GM19463 (cell line): ENCODE data around the gene ARHGAP26.
"Not testable (repeated sequence)": the region's sequence is repeated elsewhere in the genome, so short reads cannot be mapped to it uniquely, and the experiment has no call there.

Experiments used
- ATAC-seq: cut with Tn5 transposase; IDR thresholded peaks from one replicate; pipeline ENCODE4 v1.9.1; 2021; ENCODE audit warnings: mild to moderate bottlenecking, moderate library complexity; ENCODE audit not compliant: unreplicated experiment

Gene ARHGAP26

DNA sequence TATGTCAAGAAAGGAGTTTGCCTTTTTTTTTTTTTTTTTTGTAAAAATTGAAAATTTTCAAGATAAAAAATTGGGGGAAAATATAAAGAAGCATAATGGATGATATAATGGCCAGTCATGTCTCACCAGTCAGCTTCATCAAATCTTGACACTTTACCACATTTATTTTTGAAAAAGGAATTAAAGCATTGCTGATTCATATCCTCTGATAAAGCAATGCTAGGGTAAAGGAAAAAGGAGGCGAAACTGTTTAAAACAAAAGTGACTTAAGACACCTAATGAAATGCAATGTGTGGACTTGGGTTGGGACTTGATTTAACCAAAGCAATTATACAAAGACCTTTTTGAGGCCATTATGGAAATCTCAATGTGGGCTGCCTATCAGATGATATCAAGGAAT, 208.5 kb downstream of the ARHGAP26 start:
- no peak for ATAC-seq

DNA sequence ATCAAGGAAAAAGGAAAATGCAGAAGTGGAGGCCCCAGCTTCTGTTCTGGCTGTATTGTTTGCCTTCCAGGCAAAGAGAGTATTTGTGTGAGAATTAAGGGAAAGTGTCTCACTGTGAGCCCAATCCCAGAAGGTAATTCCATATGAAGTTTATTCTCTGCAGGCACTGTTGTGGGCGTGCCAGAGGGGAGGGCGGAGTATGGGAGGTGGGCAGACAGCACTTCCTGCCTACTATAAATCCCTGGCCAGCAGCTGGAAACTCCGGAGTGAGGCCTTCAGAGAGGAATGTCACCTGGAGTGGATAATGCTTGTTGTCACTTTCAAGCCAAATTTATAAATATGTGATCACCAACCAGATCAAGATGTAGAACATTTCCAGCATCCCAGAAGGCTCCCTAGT, 209.5 kb downstream of the ARHGAP26 start:
- ATAC-seq = no peak

DNA sequence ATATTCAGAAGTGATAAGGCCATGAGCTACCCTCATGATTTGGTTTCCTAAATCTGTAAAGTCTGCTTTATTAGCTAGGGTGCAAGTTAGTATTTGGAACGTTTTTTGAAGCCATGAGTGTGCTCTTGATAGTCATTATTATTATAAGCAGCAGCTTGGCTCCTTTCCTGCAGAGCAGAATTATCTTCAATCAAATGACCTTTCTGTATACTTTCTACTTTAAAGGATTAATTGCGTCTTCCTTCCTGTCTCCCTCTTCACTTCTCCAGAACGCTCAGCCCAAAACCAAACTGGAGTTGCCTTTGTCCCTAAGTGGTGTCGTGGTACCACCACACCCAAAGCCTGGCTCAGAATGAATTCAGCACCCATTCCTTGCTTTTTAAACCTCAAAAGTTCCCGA, 211.3 kb downstream of the ARHGAP26 start:
- ATAC-seq = no peak

DNA sequence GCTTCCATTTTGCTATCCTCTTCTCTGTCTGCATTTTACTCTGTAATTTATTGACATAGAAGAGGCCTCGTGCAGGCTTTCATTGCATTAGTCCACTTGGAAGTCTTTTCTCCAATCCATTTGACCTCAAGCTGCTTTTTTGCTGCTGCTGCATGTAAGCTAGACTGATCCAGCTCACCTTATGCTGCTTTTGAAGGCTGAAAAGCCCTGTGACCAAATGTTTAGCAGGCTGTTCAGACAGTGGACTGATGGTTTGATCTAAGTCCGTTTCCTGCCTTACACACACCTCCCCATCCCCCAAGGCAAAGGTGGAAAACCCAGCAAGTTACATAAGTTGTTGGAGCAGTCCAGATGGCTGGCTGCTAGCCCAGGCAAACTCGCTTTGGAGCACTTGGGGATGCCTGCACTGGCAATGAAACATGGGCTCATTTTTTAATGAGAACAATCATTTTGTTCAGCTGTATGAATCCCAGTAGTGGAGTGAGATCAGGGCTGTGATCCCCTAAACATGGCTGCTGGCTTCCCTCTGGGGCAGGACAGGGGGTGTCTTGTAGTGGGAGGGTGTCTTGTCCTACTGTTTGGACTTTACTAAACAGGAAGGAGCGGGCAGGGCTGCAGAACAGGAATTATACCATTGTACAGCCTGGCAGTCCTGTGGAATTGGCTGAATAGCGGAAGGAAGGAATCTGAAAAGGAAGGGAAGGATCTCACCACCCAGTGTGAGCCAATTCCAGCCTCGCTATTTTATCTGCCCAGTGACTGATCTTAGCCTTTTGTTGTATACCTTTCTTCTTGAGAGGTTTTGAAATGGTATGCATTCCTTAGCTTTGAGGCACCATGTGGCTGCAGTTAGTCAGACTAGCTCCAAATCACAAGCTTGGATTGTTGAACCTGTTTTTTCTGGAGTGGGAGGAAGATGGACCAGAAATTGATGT, 212.0 kb downstream of the ARHGAP26 start:
- no peak for ATAC-seq

DNA sequence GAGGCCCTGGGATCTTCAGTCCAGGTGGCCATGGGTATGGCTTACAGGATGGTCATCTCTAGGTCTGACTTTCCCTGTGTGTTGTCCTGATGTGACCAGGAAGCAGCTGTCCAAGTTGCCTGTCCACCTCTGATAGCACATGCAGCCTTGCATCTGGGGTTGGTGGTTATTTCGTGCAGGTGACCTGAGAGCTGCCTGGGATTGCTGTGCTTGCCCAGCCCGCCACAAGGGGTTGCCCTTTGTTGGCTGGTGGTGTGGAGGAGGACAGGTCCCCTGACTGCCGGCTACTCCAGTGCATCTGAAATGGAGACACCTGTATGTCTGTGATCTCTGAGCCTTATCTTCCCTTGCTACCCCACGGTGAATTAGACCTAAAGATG, 212.6 kb downstream of the ARHGAP26 start:
- no peak for ATAC-seq

DNA sequence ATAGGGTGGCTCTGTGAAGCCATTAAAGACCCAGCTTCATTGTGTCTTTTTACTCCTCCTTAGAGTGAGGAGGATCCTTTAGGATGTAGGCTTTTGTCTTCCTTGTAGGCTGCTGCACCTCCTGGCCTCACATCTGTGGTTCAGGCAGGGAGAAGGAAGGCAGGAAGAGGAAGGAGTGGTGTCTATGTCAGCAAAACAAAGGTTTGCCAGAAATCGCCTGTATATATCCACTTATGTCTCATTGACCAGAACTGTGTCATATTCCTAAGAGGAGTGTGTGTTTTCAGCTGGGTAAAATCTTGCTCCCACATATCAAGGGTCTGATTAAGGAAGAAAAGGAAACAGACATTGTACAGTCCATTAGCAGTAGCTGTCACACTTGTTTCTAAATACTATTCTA, 213.8 kb downstream of the ARHGAP26 start:
- no peak for ATAC-seq

DNA sequence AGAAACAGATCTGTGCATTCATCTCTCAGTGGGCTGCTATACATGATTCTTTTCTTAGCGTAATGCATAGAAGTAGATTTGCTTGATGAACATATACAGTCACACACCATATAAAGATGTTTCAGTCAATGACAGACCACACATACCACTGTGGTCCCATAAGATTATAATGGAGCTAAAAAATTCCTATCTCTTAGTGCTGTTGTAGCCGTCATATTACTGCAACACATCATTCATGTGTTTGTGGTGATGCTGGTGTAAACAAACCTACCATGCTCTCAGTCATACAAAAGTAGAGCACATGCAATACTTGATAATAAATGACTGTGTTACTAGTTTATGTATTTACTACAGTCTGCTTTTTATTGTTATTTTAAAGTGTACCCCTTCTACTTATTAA, 214.3 kb downstream of the ARHGAP26 start:
- no peak for ATAC-seq

DNA sequence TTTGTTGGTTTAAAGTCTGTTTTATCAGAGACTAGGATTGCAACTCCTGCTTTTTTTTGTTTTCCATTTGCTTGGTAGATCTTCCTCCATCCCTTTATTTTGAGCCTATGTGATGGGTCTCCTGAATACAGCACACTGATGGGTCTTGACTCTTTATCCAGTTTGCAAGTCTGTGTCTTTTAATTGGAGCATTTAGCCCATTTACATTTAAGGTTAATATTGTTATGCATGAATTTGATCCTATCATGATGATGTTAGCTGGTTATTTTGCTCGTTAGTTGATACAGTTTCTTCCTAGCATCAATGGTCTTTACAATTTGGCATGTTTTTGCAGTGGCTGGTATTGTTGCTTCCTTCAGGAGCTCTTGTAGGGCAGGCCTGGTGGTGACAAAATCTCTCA, 219.1 kb downstream of the ARHGAP26 start:
- ATAC-seq = not testable (repeated sequence)

DNA sequence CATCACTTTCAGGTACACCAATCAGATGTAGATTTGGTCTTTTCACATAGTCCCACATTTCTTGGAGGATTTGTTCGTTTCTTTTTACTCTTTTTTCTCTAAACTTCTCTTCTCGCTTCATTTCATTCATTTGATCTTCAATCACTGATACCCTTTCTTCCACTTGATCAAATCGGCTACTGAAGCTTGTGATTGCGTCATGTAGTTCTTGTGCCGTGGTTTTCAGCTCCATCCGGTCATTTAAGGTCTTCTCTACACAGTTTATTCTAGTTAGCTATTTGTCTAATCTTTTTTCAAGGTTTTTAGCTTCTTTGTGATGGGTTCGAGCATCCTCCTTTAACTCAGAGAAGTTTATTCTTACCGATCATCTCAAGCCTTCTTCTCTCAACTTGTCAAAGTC, 219.9 kb downstream of the ARHGAP26 start:
- not testable (repeated sequence) for ATAC-seq

DNA sequence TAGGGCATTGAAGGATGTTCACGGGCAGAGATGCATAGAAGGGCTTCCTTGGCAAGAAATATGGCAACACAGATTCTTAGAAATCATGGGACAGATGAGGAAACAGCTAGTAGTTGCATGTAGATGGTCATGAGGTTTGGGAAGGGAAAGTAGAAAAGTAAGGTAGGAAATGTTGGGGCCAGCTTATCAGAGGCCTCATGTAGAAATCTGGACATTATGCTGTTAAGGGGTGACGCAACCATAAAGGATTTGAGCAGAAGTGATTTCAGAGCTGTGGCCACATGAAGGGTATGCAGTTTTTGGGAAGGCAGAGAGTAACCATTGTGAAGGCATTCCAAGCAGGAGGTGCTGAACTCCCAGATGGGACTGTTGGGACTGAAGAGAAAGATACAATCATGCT, 224.0 kb downstream of the ARHGAP26 start:
- ATAC-seq = no peak

DNA sequence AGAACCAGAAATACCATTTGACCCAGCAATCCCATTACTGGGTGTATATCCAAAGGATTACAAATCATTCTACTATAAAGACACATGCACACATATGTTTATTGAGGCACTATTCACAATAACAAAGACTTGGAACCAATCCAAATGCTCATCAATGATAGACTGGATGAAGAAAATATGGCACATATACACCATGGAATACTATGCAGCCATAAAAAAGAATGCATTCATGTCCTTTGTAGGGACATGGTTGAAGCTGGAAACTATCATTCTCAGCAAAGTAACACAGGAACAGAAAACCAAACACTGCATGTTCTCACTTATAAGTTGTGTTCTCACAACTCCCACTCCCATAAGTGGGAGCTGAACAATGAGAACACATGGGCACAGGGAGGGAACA, 225.4 kb downstream of the ARHGAP26 start:
- ATAC-seq = not testable (repeated sequence)

DNA sequence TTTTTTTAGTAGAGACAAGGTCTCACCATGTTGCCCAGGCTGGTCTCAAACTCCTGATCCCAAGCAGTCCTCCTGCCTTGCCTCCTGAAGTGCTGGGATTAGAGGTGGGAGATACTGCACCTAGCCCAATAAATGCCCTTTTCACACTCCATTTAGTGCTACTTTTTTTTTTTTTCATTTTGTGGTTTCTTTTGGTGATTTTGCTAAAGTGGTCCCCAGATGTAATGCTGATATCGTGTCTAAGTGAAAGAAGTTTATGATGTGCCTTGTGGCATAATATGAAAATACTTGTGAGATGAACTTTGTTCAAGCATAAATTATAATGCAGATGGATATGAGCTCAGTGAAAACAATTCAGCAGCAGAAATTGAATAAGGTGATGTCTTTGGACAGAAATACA, 227.4 kb downstream of the ARHGAP26 start:
- ATAC-seq = no peak

DNA sequence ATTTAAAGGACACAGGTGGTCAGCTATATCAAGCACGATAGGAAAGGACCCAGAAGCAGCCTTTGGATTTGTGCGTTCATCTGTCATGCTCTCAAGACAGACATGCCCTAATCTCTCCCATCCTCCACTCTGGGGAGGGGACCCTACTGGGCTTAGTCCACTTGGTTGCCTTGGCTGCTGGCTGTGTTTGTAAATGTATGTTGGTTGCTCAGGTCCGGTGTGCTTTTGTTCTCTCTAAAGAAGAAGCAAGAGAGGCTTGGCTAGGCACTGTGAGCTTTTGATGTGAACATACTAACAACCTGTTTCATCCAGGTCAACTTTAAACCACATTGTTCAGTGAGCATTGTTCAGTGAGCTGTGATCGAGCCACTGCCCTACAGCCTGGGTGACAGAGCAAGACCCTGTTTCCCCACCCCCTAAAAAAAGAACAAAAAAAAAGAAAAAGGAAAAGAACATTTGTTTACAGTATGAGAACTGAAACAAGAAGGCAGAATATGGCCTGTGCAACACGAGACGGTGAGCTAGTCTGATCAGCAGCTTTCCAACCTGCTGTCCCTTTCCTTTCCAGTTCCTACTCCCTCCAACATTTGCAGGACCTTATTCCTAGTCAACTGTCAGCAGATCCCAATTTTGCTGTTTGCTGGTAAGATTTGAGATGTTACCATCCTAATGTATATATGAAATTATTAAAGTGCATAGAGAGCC, 228.3 kb downstream of the ARHGAP26 start:
- peak; percentile 36 for ATAC-seq

DNA sequence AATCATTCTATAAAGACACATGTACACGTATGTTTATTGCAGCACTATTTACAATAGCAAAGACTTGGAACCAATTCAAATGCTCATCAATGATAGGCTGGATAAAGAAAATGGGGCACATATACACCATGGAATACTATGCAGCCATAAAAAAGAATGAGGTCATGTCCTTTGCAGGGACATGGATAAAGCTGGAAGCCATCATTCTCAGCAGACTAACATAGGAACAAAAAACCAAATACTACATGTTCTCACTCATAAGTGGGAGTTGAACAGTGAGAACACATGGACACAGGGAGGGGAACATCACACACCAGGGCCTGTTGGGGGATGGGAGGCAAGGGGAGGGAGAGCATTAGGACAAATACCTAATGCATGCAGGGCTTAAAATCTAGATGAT, 230.4 kb downstream of the ARHGAP26 start:
- ATAC-seq = not testable (repeated sequence)

DNA sequence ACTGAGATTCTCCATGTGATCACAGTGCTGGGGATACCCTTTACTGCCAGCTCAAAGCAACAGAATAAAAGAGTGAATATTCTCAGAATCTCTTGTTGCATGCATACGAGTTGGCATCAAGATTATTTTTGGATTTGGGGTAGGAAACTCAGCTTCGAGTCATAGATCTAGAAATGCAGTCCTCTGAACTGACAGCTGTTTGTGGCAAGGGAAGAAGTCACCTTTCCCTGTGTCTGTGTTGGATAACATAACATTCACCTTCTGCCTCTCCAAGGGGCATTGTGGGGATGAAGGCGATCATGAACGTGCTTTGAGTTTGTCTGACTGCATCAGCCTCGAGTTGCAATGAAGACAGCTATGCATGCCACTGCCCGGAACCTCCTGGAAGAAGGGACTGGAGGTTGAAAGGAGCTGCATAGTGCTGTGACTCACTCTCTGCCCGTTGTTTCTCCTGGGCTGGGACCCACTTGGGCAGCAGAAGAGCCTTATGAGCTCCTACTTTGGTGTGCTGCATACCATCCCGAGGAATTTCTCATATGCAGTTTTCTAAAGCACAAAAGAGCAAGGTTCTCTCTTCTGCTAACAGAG, 231.7 kb downstream of the ARHGAP26 start:
- ATAC-seq = no peak

DNA sequence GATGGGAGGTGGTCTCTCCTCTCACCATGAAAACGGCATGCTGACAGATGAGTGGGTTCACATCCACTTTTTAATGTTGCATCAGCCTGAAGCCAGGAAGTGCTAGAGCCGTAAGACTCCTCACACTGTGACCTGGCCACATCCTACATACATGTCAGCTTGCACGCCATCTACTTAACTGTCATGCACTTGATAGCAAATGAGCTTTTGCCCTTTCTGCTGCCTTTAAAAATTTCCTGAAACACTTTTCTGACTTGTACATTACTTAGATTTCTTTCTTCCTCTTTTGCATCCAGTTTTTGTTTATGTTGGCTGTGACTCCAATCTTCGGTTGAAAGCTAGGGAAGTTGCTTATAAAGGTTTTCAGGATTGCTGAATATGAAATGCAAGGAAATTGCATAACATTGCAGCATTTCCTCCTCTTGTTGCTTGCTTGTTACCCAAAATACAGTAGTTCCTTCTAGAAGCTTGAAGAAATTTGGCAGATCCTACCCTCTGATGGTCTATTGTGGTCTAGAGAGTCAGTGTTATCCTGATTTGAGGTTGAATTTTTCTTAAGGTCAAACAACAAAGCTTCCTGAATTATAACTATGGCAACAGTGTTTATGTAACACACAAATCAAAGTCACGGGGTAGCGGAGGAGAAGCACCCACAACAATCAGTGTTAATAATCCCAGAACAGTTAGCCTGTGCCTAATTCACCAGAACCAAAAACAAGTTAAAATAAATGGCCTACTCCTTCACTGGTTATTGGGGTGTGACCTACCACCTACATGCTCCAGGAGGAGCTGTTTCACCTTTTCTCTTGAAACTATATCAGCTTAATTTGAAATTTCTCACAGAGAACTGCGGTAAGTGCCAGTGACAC, 232.5 kb downstream of the ARHGAP26 start:
- ATAC-seq = peak; percentile 62

DNA sequence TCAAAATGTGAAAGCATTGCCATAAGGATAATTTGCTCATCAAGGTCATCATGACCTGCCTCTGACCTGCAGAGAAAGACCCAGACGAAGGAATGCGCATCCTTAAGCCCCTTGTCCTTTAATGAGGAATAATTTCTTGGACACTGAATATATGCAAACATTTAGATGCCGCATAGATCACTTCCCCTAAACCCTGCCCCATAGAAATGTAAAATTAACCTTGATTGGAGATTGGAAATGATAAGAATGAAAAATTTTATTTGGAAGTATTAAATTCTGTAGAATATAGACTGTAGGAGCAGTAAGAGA, 233.1 kb downstream of the ARHGAP26 start:
- ATAC-seq = no peak

DNA sequence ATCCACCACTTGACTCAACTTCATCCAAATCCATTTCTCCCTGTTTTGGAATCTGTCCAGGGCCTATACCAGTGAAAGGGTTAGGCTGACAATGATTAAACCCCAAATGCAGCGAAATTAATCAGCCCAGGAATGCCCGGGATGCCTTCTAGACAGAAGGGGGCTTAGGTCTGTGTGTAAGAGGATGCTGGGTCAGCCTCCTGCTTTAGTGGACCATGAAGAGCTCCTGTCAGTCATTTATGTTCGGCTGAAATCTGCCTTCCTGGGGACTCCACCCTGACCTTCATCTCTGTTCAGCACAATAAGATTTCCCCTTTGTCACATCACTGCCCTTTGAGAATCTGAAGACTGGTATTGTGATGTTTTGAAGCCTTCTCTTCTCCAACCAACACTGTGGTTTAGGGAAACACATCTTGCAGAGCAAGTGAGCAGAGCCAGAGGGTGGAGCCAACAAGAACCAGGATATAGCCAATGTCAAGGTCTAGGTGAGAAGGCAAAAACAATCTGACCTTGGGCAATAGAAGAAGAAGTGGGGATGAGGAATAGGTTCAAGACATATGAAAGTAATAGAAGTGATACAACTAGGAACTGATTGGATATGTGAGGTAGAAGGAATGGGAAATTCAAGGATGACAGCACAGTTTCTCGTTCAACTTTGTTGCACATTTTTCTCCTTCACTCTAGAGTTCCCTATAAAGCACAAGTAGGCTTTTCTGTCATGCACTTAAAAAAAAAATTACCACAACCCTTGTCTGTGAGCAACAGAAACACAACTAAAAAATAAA, 234.4 kb downstream of the ARHGAP26 start:
- ATAC-seq = peak; percentile 33

DNA sequence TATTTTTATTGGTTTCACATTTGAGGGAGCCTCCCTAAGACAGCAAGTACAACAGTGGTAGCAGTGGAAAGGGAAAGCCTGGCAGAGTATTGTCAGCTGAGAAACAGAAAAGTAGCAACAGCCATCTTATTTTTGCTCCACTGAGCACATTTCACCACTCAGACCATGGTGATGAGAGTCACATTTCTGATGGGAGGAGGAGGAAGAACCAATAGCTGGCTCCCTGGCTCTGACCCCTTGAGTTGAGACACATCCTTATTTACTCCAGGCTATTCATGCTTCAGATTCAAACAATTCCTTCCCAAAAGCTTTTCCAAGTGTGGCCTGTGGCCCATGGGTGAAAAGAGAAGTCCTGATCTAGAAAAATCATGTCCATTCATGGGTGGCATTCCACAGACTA, 236.3 kb downstream of the ARHGAP26 start:
- no peak for ATAC-seq

DNA sequence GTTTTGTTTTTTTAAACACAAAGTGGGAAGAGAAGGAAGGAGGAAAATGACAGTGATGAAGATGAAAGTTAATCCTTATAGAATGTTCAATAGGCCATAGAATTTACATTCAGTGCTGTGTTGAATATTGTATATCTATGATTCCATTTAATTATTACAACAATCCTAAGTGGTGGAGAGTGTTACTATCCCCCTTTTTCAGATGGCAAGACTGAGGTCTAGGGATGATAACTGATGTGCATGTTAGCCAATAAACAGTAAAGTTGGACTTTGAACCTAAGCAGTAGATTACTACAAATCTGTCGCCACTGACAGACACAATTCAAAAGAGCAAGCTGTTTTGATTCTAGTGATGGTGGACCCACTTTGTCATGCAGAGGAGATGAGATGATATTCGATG, 237.9 kb downstream of the ARHGAP26 start:
- no peak for ATAC-seq
